ENCODE measurements around the gene UBE2Z. TPM values are rescaled to one million over a fixed set of nuclear protein-coding genes. Genes with fewer than 3 reads are reported as not detected.

UBE2Z gene
- total RNA-seq, 1 donor from 2014 or later = 37.9 TPM

DNA sequence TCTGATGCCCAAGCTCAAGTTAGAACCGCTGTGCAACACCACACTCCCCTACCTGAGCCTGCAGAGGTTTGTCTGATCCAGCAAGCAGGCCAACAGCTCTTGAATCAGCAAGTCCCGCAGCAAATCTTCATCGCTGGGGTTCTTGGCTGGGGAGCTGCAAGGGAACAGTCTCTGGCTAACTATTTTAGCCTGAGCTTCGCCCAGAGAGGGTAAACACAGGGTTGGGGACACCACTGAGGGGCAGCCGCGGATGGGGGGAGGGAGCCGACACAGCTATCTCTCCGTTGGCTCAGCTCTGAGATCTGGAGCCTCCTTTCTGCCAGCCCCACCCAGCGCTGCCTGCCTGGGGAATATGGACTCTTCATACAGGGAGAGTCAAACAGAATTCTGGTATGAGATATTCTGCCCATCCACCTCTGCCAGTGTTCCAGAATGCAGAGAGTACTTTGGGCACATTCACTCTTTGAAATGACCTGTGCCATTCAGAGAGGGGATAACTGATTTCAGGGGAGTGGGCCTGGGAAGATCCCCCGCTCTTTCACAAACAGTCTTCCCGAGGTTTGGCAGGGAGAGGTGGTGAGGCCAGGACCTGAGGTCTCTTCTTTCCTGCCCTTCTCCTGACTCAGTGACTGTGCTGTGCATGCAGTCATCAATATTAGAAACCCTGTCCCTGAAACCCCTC is 52.8 kb downstream of the UBE2Z start:
- DNase-seq = no peak

DNA sequence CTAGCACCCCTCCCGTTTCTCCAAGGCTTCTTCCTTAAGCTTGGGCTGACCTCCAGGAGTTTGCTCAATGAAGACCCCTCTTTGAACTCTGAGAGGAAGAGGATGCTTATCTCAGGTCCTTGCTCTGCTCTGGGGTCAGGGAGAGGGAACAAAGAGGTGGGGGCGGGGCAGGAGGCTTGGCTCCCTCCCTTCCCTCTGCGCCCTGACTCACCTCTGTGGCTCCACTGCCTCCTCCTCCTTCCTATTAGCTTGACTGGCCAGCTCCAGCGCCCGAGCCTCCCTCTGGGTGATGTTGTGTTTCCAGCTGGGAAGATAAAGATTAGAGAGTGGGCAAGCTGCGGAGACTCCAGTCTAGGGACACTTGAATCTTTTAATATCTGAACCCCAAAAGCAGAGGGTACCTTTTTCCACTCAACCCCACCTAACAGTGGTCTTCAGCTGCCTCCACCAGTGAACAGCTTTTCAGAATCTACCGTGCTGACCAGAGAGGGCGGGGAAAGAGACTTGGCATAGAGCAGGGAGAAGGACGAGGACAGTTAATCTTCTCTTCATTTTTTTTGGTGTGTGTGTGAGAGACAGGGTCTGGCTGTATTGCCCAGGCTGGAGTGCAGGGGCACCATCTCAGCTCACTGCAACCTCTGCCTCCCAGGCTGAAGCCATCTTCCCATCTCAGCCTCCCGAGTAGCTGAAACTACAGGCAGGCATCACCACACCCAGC is 53.5 kb downstream of the UBE2Z start:
- no peak for DNase-seq

DNA sequence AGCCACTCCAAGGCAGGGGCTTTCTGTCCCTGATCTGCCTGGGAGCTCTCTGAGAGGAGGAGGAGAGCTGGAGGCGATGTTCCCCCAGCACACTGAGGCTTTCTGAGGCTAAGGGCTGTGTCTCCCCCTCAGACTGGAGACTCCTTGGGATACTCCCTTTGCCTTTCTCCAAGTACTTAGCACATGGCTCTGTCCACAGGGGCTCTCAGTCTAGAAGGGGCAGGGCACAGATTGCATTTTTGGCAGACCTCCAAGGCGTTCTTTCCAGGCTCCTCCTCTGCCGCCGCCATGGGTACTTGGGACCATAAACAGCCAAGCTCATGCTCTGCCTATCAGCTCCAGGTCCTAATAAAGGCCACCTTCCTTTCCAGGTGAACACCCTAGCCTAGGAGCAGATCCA is 62.0 kb downstream of the UBE2Z start:
- DNase-seq = no peak

- DNase-seq = no peak
Observed at GRCh38 chr17:48970865-48971687, 62.9 kb downstream of the UBE2Z start.

DNA sequence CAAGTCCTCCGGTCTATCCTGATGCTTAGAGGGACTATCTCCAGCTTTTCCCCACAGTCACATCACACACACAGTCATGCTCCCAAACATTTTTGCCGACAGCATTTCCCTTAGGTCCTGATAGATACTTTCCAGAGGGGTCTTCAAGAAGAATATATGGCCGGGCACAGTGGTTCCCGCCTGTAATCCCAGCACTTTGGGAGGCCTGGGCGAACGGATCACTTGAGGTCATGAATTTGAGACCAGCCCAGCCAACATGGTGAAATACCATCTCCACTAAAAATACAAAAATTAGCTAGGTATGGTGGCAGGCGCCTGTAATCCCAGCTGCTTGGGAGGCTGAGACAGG is 64.5 kb downstream of the UBE2Z start:
- DNase-seq = no peak

- DNase-seq = no peak
Observed at GRCh38 chr17:48973806-48974205, 65.6 kb downstream of the UBE2Z start.

Small RNA genes within 50 kb of the gene (small RNA-seq; reads per million reads assigned to genes)
- gene AC068531.1 (ENCODE audit: low replicate concordance) = not detected
- gene RF00263 (ENCODE audit: low replicate concordance) = not detected
- not detected for gene RF01210 (ENCODE audit: low replicate concordance)
- 0.09 reads per million for gene RNU1-42P (ENCODE audit: low replicate concordance)

Other genes starting within 250 kb of the UBE2Z start
- gene PRAC1, start 185.9 kb upstream of the UBE2Z start, total RNA-seq = not detected
- gene PRAC2, start 185.2 kb upstream of the UBE2Z start, total RNA-seq = not detected
- gene HOXB13, start 179.7 kb upstream of the UBE2Z start, total RNA-seq = not detected
- gene TTLL6, start 91.2 kb upstream of the UBE2Z start, total RNA-seq = not detected
- gene CALCOCO2, start 77.4 kb upstream of the UBE2Z start, total RNA-seq = 44.8 TPM
- 38.2 TPM for gene ATP5MC1, start 15.6 kb upstream of the UBE2Z start, total RNA-seq
- gene SNF8, start 36.4 kb downstream of the UBE2Z start, total RNA-seq = 40.8 TPM
- gene GIP, start 60.2 kb downstream of the UBE2Z start, total RNA-seq = not detected
- gene IGF2BP1, start 89.0 kb downstream of the UBE2Z start, total RNA-seq = 1.5 TPM
- 1.3 TPM for gene B4GALNT2, start 224.4 kb downstream of the UBE2Z start, total RNA-seq